H9 (cell line): ENCODE results near the gene SPDYE4. TPM values are rescaled to one million over a fixed set of nuclear protein-coding genes. Genes with fewer than 3 reads are reported as not detected.

ENCODE experiments used
- DNase-seq: peaks from one replicate; pipeline ENCODE4 v3.0.0-alpha.2; 2017
- H2AFZ ChIP-seq: one replicate; pipeline ENCODE4 v1.6.1; 2013; ENCODE audit warnings: mild to moderate bottlenecking, low read length, control low read depth, moderate library complexity
- H2AK5ac ChIP-seq: 2 replicates; pipeline ENCODE4 v1.6.1; 2013; ENCODE audit warnings: low read length, control low read depth, mixed read lengths; ENCODE audit not compliant: insufficient read length
- H2BK120ac ChIP-seq: one replicate; pipeline ENCODE4 v1.6.1; 2013; ENCODE audit warnings: low read depth, mild to moderate bottlenecking, low read length, control low read depth, inconsistent platforms; ENCODE audit not compliant: poor library complexity, severe bottlenecking
- H2BK12ac ChIP-seq: 2 replicates; pipeline ENCODE4 v1.6.1; 2013; ENCODE audit warnings: low read length, control low read depth, mixed read lengths, low read depth; ENCODE audit not compliant: insufficient read length
- H2BK15ac ChIP-seq: 2 replicates; pipeline ENCODE4 v1.6.1; 2013; ENCODE audit warnings: low read depth, low read length, control low read depth
- H2BK20ac ChIP-seq: one replicate; pipeline ENCODE4 v1.6.1; 2013; ENCODE audit warnings: low read depth, mild to moderate bottlenecking, low read length, control low read depth, inconsistent platforms; ENCODE audit not compliant: poor library complexity, severe bottlenecking
- H2BK5ac ChIP-seq: 2 replicates; pipeline ENCODE4 v1.6.1; 2013; ENCODE audit warnings: low read length, control low read depth, mixed read lengths; ENCODE audit not compliant: insufficient read length
- H3K14ac ChIP-seq: 2 replicates; pipeline ENCODE4 v1.6.1; 2013; ENCODE audit warnings: low read length, control low read depth; ENCODE audit not compliant: insufficient read depth
- H3K18ac ChIP-seq: 2 replicates; pipeline ENCODE4 v1.6.1; 2013; ENCODE audit warnings: low read depth, mild to moderate bottlenecking, mixed read lengths, low read length, control low read depth; ENCODE audit not compliant: insufficient read length
- H3K23ac ChIP-seq: 2 replicates; pipeline ENCODE4 v1.6.1; 2013; ENCODE audit warnings: low read length, control low read depth, mixed read lengths, low read depth; ENCODE audit not compliant: insufficient read length
- H3K23me2 ChIP-seq: 2 replicates; pipeline ENCODE4 v1.6.1; 2013; ENCODE audit warnings: low read depth, mild to moderate bottlenecking, mixed read lengths, low read length, control low read depth; ENCODE audit not compliant: insufficient read length, poor library complexity, severe bottlenecking
- H3K27ac ChIP-seq: 2 replicates; pipeline ENCODE4 v1.5.1; 2013; ENCODE audit warnings: low read length, control low read depth, mixed read lengths, low read depth; ENCODE audit not compliant: insufficient read length
- H3K27me3 ChIP-seq: 2 replicates; pipeline ENCODE4 v1.6.1; 2013; ENCODE audit warnings: low read length, control low read depth, inconsistent platforms; ENCODE audit not compliant: insufficient read depth
- H3K4ac ChIP-seq: 2 replicates; pipeline ENCODE4 v1.6.1; 2013; ENCODE audit warnings: low read depth, mild to moderate bottlenecking, control low read depth, inconsistent platforms, low read length, moderate library complexity
- H3K4me1 ChIP-seq: 2 replicates; pipeline ENCODE4 v1.6.1; 2013; ENCODE audit warnings: low read length, control low read depth, inconsistent platforms; ENCODE audit not compliant: insufficient read depth
- H3K4me2 ChIP-seq: 2 replicates; pipeline ENCODE4 v1.6.1; 2013; ENCODE audit warnings: low read length, control low read depth, mixed read lengths; ENCODE audit not compliant: insufficient read length, insufficient read depth
- H3K56ac ChIP-seq: 2 replicates; pipeline ENCODE4 v1.6.1; 2013; ENCODE audit warnings: low read depth, mild to moderate bottlenecking, mixed read lengths, low read length, control low read depth; ENCODE audit not compliant: insufficient read length
- H3K79me1 ChIP-seq: 2 replicates; pipeline ENCODE4 v1.6.1; 2013; ENCODE audit warnings: low read depth, mild to moderate bottlenecking, moderate library complexity, low read length, control low read depth, inconsistent platforms; ENCODE audit not compliant: insufficient read depth, poor library complexity, severe bottlenecking
- H3K79me2 ChIP-seq: 2 replicates; pipeline ENCODE4 v1.6.1; 2013; ENCODE audit warnings: low read length, control low read depth, inconsistent platforms; ENCODE audit not compliant: insufficient read depth
- H3K9ac ChIP-seq: 2 replicates; pipeline ENCODE4 v1.6.1; 2013; ENCODE audit warnings: low read length, control low read depth, mixed read lengths; ENCODE audit not compliant: insufficient read length; ENCODE audit errors: extremely low read depth
- H3K9me3 ChIP-seq: one replicate; pipeline ENCODE4 v1.6.1; 2013; ENCODE audit warnings: low read depth, low read length, inconsistent platforms; ENCODE audit not compliant: control insufficient read depth
- H3T11ph ChIP-seq: one replicate; pipeline ENCODE4 v1.6.1; 2013; ENCODE audit warnings: mild to moderate bottlenecking, low read length, control low read depth, inconsistent platforms
- H4K20me1 ChIP-seq: one replicate; pipeline ENCODE4 v1.6.1; 2013; ENCODE audit not compliant: control insufficient read depth, insufficient read length, insufficient read depth
- H4K5ac ChIP-seq: 2 replicates; pipeline ENCODE4 v1.6.1; 2013; ENCODE audit warnings: low read depth, mild to moderate bottlenecking, mixed read lengths, low read length, control low read depth; ENCODE audit not compliant: insufficient read length
- H4K8ac ChIP-seq: replicated peaks from 2 replicates; pipeline ENCODE4 v1.6.1; 2013; ENCODE audit warnings: low read length, control low read depth, mixed read lengths, low read depth; ENCODE audit not compliant: insufficient read length
- H4K91ac ChIP-seq: 2 replicates; pipeline ENCODE4 v1.6.1; 2013; ENCODE audit warnings: low read depth, mild to moderate bottlenecking, moderate library complexity, mixed read lengths, low read length, control low read depth; ENCODE audit not compliant: insufficient read length
- H3K27ac Mint-ChIP-seq, 3 experiments: 2 replicates in 2 of 3; 3 replicates in 1 of 3; pipeline ENCODE4 v1.8.0; 2020 to 2021; ENCODE audit warnings: mixed read lengths in 3 of 3, mild to moderate bottlenecking in 1 of 3, moderate library complexity in 1 of 3
- H3K27me3 Mint-ChIP-seq: 2 replicates; pipeline ENCODE4 v1.8.0; 2021; ENCODE audit warnings: low read depth, mild to moderate bottlenecking, moderate library complexity, mixed read lengths
- H3K36me3 Mint-ChIP-seq, 3 experiments: 2 replicates in 2 of 3; 3 replicates in 1 of 3; pipeline ENCODE4 v1.8.0; 2020 to 2021; ENCODE audit warnings: low read depth in 3 of 3, mixed read lengths in 3 of 3; ENCODE audit not compliant: insufficient read depth in 1 of 3
- H3K4me1 Mint-ChIP-seq, 2 experiments: 2 replicates each; pipeline ENCODE4 v1.8.0; 2020; ENCODE audit warnings: mixed read lengths in 2 of 2
- H3K4me3 Mint-ChIP-seq, 2 experiments: 2 replicates in 1 of 2; 3 replicates in 1 of 2; pipeline ENCODE4 v1.8.0; 2020 to 2021; ENCODE audit warnings: mild to moderate bottlenecking in 2 of 2, mixed read lengths in 2 of 2, moderate library complexity in 1 of 2
- H3K9me3 Mint-ChIP-seq, 2 experiments: 2 replicates in 1 of 2; 3 replicates in 1 of 2; pipeline ENCODE4 v1.8.0; 2020; ENCODE audit warnings: mild to moderate bottlenecking in 2 of 2, mixed read lengths in 2 of 2, moderate library complexity in 1 of 2
- WGBS: extraction: QIAGEN DNeasy Blood & Tissue Kit; methylation state at CpG from one replicate; pipeline ENCODE4 v1.1.7; 2013; ENCODE audit warnings: missing lambda C conversion rate, low lambda C conversion rate, mixed read lengths; ENCODE audit not compliant: insufficient read length; ENCODE audit errors: extremely low coverage; 5-methylcytosine and 5-hydroxymethylcytosine counted together
- total RNA-seq: library from RNA; stranded (reverse); gene quantifications from 2 replicates; pipeline ENCODE4 v1.2.1, GENCODE V29; 2021
- TF ChIP-seq, protein P1 (sequence below): fragments of 200-600 bp; sonication (generic); conservative IDR thresholded peaks from 3 replicates; pipeline ENCODE4 v1.8.0; 2021; ENCODE audit warnings: antibody characterized with exemption, mild to moderate bottlenecking

The SPDYE4 gene
- total RNA-seq, 1 experiment from 2014 or later, result not detected

DNA sequence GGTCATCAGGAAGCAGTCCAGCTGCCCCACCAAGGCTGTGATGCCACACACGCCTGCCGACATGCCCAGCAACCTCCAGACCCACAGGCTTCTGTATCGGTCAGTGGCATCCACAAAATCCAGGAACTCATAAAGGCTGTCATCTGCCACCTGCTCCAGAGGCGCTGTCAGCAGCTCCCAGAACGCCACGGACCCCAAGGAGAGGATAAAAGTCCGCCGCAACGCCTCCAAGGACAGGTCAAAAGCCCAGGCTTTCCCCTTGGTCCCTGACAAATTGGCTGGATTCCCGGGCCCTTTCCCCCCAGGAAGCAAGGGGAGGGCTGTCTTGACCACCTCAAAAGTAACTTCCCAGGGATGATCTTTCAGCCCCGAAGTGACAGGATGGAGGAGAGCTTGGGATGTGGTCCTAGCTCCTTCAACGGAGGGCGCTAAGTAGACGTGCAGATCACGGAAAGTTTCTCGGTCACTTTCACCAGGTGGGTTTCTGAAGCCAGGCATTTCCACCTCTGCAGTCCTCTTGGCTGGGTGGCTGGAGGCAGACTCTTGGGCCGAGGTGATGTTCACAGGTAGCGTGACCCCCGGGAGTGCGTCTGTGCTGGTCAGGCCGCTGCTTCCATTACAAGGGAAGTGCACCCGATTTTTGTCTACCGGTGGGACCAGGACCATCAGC is 40.0 kb upstream of the SPDYE4 start:
- H3K27ac ChIP-seq, result no peak overlapping the region
- WGBS, result no CpG with 5 or more reads among the region's 23 CpGs
- Mint-ChIP-seq H3K4me3 (peak overlapping the region; percentile 75 to 80), H3K27me3 (peaks cover 1% of the 10 kb centered on the region), H3K4me1 (peaks cover 20 to 38% of the 10 kb centered on the region in 2 experiments), H3K36me3 (no peaks in the 10 kb centered on the region), H3K27ac (no peak overlapping the region), H3K9me3 (no peaks in the 10 kb centered on the region)
- H2AFZ ChIP-seq, result no peak overlapping the region
- H2AK5ac ChIP-seq, result no peak overlapping the region
- no peak overlapping the region for H2BK120ac ChIP-seq
- no peak overlapping the region for H2BK20ac ChIP-seq
- TF ChIP-seq, protein P1, sequence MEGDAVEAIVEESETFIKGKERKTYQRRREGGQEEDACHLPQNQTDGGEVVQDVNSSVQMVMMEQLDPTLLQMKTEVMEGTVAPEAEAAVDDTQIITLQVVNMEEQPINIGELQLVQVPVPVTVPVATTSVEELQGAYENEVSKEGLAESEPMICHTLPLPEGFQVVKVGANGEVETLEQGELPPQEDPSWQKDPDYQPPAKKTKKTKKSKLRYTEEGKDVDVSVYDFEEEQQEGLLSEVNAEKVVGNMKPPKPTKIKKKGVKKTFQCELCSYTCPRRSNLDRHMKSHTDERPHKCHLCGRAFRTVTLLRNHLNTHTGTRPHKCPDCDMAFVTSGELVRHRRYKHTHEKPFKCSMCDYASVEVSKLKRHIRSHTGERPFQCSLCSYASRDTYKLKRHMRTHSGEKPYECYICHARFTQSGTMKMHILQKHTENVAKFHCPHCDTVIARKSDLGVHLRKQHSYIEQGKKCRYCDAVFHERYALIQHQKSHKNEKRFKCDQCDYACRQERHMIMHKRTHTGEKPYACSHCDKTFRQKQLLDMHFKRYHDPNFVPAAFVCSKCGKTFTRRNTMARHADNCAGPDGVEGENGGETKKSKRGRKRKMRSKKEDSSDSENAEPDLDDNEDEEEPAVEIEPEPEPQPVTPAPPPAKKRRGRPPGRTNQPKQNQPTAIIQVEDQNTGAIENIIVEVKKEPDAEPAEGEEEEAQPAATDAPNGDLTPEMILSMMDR, result no peak
- no peak overlapping the region for H3T11ph ChIP-seq
- H2BK12ac ChIP-seq, result no peak overlapping the region
- no peak overlapping the region for H3K56ac ChIP-seq
- peak; percentile 62 for DNase-seq
- H2BK15ac ChIP-seq, result no peak overlapping the region
- no peaks in the 10 kb centered on the region for H3K23me2 ChIP-seq
- H3K18ac ChIP-seq, result no peak overlapping the region
- H3K4ac ChIP-seq, result no peak overlapping the region
- peak overlapping the region; percentile 30 for H3K4me2 ChIP-seq
- H4K91ac ChIP-seq, result no peak overlapping the region
- H3K79me2 ChIP-seq, result no peaks in the 10 kb centered on the region
- H3K79me1 ChIP-seq, result no peaks in the 10 kb centered on the region
- no peak overlapping the region for H2BK5ac ChIP-seq
- H3K9me3 ChIP-seq, result no peaks in the 10 kb centered on the region
- H3K23ac ChIP-seq, result no peak overlapping the region
- H3K14ac ChIP-seq, result no peak overlapping the region
- no peak overlapping the region for H3K9ac ChIP-seq
- no peaks in the 10 kb centered on the region for H3K4me1 ChIP-seq
- no peaks in the 10 kb centered on the region for H3K27me3 ChIP-seq
- no peak overlapping the region for H4K8ac ChIP-seq
- H4K20me1 ChIP-seq, result no peaks in the 10 kb centered on the region
- no peak overlapping the region for H4K5ac ChIP-seq
